ENCODE measurements around the gene HMGN5.

DNA sequence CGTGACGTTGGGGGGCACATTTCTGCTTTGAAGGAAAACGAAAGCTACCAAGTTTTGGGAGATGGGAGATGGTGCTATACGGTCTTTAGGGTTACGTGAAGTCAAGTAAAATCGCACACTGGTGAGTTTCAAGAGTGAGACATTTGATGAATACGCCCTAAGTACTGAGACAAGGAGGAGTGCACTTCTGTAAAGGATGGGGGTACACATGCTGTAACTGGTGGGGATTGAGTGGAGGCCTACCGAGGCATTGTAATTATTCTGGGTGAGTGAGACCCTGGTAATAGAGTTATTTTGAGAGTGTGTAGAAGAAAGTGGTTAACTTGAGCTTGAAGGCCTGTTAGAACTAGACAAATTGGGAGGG is 725 bp upstream of the HMGN5 start:
- TF ChIP-seq, protein P1, sequence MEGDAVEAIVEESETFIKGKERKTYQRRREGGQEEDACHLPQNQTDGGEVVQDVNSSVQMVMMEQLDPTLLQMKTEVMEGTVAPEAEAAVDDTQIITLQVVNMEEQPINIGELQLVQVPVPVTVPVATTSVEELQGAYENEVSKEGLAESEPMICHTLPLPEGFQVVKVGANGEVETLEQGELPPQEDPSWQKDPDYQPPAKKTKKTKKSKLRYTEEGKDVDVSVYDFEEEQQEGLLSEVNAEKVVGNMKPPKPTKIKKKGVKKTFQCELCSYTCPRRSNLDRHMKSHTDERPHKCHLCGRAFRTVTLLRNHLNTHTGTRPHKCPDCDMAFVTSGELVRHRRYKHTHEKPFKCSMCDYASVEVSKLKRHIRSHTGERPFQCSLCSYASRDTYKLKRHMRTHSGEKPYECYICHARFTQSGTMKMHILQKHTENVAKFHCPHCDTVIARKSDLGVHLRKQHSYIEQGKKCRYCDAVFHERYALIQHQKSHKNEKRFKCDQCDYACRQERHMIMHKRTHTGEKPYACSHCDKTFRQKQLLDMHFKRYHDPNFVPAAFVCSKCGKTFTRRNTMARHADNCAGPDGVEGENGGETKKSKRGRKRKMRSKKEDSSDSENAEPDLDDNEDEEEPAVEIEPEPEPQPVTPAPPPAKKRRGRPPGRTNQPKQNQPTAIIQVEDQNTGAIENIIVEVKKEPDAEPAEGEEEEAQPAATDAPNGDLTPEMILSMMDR (conservative IDR thresholded peaks at IDR 0.05): no peak
- TF ChIP-seq EZH2 (IDR thresholded peaks at IDR 0.05; ENCODE audit: low read depth): no peak
